OCI-LY3 (cell line): ENCODE data around the gene MFSD6.

Source experiments
- EZH2phosphoT487 ChIP-seq: fragments of 200-600 bp; shearing (Covaris generic); IDR thresholded peaks from 2 replicates; pipeline ENCODE4 v1.6.1; 2018; ENCODE audit warnings: antibody characterized with exemption, mixed run types, low read depth
- TF ChIP-seq, protein P1 (sequence below): fragments of 200-600, 300-600 bp; sonication (generic); IDR thresholded peaks from 2 replicates; pipeline ENCODE4 v1.5.1; 2014; ENCODE audit warnings: antibody characterized with exemption, low read length, low read depth

DNA sequence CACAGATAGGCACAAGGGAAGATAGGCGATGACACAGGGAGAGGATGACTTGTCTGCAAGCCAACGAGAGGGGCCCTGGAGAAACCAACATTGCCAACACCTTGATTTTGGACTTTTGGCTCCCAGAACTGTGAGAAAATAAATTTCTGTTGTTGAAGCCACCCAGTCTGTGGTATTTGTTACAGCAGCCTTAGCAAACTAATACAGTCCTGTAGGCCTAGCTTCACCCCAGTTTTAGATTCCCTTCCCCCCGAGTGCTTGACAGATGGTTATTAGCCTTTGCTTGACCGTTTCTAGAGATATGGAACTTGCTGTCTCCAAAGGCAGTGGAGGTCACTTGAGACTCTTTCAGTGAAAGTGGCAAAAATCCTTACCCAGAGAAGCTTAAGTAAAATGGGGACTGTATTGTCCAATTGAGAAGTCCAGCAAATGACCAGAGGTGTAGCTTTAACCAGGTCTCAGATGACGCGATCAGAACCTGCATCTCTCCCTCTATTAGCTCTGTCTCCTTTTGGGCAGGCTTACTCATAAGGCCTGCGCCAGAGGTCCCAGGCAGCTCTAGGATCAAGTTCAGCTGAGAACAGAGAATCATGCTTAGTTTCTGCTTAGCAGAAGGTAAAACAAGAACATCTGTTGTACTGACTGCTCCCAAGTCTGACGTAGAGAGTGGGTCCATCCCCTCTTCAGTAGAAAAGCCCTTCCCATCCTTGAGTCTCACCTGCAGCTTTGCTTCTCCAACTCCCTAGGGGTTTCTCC, 50.4 kb downstream of the MFSD6 start:
- TF ChIP-seq, protein P1, sequence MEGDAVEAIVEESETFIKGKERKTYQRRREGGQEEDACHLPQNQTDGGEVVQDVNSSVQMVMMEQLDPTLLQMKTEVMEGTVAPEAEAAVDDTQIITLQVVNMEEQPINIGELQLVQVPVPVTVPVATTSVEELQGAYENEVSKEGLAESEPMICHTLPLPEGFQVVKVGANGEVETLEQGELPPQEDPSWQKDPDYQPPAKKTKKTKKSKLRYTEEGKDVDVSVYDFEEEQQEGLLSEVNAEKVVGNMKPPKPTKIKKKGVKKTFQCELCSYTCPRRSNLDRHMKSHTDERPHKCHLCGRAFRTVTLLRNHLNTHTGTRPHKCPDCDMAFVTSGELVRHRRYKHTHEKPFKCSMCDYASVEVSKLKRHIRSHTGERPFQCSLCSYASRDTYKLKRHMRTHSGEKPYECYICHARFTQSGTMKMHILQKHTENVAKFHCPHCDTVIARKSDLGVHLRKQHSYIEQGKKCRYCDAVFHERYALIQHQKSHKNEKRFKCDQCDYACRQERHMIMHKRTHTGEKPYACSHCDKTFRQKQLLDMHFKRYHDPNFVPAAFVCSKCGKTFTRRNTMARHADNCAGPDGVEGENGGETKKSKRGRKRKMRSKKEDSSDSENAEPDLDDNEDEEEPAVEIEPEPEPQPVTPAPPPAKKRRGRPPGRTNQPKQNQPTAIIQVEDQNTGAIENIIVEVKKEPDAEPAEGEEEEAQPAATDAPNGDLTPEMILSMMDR, result no peak
- no peak for TF ChIP-seq EZH2phosphoT487
